HG03442 (cell line): Measurements from ENCODE around the gene MNDA.

Experiments used
- ATAC-seq: cut with Tn5 transposase; IDR thresholded peaks from one replicate; pipeline ENCODE4 v1.9.1; 2021; ENCODE audit warnings: mild to moderate bottlenecking, moderate library complexity; ENCODE audit not compliant: unreplicated experiment

Gene MNDA

GRCh38 chr1:158830904-158831507 is at the start of gene MNDA:
Gene MNDA (plus strand): TSS chr1:158831351. CDS start chr1:158842154, 10,803 bp downstream.
- ATAC-seq, result peak; percentile 93

- no peak for ATAC-seq
These were observed 37.5 kb upstream of the MNDA start for GRCh38 chr1:158793604-158794003.

DNA sequence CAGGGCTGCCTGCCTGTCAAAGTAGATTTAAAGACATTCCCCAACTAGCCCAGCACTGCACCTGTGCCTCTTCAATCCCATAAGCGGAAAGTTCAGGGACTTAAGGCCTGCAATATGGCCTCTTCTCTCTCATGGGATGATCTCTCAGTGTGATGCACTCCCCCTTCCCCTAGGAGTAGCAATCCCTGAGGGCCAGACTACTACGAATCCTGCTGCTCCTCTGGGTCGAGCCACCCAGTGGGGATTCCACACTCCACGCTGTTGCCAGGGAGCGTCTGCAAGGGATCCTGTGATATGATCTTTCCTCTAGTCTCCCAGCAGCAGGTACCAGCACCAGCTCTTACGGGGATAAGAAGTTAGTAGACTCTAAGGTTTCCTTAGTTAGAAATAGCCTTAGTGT is 36.9 kb upstream of the MNDA start:
- ATAC-seq, result no peak

GRCh38 chr1:158798531-158798930 is 32.6 kb upstream of the MNDA start:
- no peak for ATAC-seq

DNA sequence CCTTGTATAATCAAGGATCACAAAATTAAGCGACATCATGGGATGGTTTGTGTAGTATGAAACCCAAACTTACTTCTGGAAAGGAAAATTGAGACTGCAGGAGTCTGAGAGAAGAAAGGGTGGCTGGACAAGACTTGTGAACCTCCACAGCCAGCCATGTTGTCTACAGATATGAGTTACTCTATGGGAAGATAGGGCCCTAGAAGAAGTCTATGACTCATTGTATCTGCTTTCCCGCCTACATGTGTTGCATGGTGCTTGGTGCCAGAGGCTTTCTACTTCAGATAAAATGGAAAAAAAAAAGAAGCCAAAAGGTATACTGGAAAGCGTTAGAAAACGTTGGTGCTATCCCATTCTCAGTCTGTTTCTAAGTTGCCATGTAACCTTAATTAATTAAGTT is 31.5 kb upstream of the MNDA start:
- ATAC-seq, result no peak

DNA sequence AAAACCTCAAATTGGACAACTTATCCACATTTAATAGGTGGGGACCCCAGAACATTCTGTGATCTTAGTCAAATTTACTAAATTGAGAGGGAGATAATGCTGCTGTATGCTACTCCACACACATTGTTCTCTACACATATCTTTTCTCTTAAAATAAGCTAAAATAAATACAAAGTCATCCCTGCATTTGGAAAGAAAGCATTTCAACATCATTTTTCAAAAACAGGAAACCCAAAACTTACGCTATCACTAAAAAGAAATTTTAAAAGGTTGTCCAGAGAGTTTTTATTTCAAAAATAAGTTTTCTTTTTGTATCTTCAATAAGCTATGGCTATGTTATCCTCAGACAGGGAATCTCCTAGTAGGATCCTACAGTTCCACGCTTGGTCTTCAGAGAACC is 30.6 kb upstream of the MNDA start:
- no peak for ATAC-seq

GRCh38 chr1:158801396-158801795 is 29.8 kb upstream of the MNDA start:
- no peak for ATAC-seq

DNA sequence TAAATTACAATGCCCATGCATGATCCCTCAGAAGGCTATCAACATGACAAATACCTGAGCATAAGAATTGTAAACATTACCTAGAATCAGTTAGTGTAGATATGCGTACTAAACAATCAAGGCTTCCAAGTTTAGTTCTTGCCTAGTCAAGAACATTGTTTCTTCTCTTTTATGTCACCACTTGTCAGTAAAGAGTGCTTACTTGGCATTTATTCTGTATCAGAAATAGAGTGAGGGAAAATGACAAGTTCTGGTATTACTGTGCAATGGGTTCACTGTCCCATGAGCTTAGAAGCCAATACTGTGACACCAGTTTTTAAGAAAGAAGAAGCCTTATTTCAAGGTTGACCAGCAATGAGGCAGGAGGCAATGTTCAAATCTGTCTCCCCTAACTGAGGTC is 27.5 kb upstream of the MNDA start:
- ATAC-seq, result no peak

DNA sequence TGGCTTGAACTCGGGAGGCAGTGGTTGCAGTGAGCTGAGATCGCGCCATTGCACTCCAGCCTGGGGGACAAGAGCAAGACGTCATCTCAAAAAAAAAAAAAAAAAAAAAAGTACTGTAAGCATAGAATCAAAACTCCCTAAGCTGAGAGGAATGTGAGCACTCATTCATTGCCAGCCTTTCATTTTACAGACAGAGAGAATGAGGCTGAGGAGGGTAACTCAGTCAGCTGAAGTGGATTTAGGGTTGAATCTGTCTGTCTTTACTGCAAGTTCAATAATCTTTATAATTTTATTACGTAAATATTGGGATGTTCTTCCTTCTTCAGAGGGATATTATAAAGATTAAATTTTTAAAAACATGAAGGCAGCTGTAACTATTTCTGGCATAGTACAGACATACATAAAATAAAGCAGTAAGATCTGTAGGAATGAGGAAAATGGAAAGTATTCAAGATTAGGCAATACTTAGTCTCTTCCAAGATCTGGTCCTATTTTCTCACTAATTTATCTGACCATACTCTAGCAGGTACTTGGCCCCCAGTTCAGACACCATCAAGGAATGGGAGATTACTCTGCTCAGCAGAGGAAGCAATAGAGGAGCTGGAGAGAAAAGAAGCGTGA is 24.1 kb upstream of the MNDA start:
- ATAC-seq, result no peak

- ATAC-seq, result no peak
These were observed 21.9 kb upstream of the MNDA start for GRCh38 chr1:158809256-158809655.

GRCh38 chr1:158809862-158810261 is 21.3 kb upstream of the MNDA start:
- no peak for ATAC-seq

DNA sequence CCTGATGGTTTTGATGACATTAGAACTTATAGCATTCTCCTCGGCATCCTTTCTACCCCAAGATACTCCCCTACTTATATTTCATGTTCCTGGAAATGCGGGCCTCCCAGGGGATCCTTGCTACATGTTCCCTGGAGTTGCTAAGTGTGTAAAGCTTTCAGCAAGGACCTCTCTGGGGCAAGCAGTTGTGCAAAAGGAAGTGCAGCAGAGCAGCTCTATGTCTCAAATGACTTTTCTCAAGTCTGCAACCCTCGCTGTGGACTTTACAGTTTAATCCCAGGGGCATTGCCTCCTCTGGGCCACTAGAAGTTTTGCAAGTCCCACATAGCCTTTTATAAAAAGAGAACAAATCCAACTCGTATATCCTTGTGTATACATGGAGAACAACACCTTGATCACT is 20.8 kb upstream of the MNDA start:
- no peak for ATAC-seq

GRCh38 chr1:158812336-158812735 is 18.8 kb upstream of the MNDA start:
- ATAC-seq, result no peak

GRCh38 chr1:158813164-158813563 is 18.0 kb upstream of the MNDA start:
- no peak for ATAC-seq

DNA sequence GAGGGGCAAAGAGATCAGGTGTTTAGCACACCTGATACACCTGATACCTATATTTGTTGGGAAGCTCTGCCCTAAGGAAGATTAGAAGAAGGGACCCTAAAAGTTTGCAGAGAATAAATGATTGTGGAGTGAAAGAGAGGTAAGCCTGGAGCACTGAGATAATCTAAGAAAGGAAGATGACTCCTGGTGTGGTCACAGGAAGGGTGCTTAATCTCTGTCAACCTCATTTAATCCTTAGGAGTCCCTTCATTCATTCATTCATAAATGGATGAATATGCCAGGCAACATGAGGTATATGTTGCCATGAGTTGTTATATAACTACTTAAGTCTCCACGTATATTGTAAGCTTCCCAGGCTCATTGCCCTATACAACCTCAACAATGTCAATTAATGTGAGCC is 16.2 kb upstream of the MNDA start:
- no peak for ATAC-seq

- no peak for ATAC-seq
These were observed 12.6 kb upstream of the MNDA start for GRCh38 chr1:158818560-158818959.

DNA sequence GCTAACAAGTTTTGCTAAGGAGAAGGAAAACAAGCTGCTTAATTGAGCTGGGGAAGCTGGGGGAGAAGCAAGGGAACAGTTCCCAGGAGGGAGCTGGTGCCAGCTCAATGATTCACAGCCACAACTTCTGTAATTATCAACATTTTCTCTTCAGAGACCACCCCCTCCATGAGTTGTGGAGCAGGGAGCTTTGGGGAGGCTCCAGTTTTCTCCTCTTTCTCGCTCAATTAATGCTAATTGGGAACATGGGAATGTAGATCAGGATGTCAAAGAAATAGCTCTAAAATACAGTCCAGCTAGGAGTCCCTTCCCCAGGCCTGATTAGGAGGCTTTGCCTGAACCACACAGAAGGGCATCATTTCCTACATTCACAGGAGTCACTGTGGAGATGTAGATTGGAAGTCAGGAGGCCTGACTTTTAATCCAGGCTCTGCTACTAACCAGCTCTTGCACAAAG is 12.1 kb upstream of the MNDA start:
- no peak for ATAC-seq

GRCh38 chr1:158819461-158820443 is 11.4 kb upstream of the MNDA start:
- peak; percentile 85 for ATAC-seq

DNA sequence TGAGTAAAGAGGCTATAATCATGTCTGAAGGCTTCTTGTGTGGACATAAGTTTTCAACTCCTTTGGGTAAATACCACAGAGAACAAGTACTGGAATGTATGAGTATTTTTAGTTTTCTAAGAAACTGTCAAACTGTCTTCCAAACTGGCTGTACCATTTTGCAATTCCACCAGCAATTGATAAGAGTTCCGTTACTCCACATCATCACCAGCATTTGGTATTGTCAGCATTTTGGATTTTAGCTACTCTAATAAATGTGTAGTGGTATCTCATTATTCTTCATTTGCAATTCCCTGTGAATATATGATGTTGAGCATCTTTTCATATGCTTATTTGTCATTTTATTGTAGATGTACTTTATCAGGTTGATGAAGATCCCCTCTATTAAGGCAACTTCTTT is 9.4 kb upstream of the MNDA start:
- ATAC-seq, result no peak

- ATAC-seq, result peak; percentile 68
These were observed 975 bp upstream of the MNDA start for GRCh38 chr1:158830074-158830677.

DNA sequence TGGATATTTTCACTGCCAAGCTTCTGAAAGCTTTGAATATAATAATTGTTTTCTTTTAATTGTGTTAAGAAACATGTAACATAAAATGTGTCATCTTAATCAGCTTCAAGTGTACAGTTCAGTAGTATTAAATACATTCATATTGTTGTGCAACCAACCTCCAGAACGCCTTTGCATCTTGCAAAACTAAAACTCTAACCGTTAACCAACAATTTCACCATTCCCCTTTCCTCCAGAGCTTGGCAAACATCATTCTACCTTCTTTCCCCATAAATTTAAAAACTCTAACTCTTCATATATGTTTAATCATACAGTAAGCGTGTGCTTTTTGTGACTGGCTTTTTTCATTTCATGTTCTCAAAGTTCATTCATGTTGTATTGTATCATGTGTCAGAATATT is 2.1 kb downstream of the MNDA start:
- ATAC-seq, result no peak
